Body of pancreas (tissue), 4 donors: Measurements from ENCODE around the gene MIGA2.

Experiments
- POLR2A ChIP-seq, 3 donors: fragments of 450-650 bp; IDR thresholded peaks; one replicate each; pipeline ENCODE4 v1.6.1; 2016; ENCODE audit warnings: antibody characterized with exemption in 3 of 3, mild to moderate bottlenecking in 2 of 3
- TF ChIP-seq, protein P1 (sequence below), 7 experiments: fragments of 450-650 bp in 4 of 7; fragments of 200-600 bp in 3 of 7; sonication (generic) in 3 of 7; IDR thresholded peaks; one replicate each; pipeline ENCODE4 v1.5.1; 2016 to 2019; ENCODE audit warnings: antibody characterized with exemption in 7 of 7

- TF ChIP-seq, protein P1, sequence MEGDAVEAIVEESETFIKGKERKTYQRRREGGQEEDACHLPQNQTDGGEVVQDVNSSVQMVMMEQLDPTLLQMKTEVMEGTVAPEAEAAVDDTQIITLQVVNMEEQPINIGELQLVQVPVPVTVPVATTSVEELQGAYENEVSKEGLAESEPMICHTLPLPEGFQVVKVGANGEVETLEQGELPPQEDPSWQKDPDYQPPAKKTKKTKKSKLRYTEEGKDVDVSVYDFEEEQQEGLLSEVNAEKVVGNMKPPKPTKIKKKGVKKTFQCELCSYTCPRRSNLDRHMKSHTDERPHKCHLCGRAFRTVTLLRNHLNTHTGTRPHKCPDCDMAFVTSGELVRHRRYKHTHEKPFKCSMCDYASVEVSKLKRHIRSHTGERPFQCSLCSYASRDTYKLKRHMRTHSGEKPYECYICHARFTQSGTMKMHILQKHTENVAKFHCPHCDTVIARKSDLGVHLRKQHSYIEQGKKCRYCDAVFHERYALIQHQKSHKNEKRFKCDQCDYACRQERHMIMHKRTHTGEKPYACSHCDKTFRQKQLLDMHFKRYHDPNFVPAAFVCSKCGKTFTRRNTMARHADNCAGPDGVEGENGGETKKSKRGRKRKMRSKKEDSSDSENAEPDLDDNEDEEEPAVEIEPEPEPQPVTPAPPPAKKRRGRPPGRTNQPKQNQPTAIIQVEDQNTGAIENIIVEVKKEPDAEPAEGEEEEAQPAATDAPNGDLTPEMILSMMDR (IDR thresholded peaks at IDR 0.05), result no peak
- TF ChIP-seq POLR2A (IDR thresholded peaks at IDR 0.05), result no peak
These were observed 75.2 kb downstream of the MIGA2 start for GRCh38 chr9:129111528-129112151.
